Inflammatory macrophage treated with lipopolysaccharide for 1 hour (primary cell): ENCODE results near the gene NT5DC4.

Experiments used
- DNase-seq, 2 donors: peaks; one replicate each; pipeline ENCODE4 v3.0.0-alpha.2; 2020 to 2022

Gene NT5DC4

DNA sequence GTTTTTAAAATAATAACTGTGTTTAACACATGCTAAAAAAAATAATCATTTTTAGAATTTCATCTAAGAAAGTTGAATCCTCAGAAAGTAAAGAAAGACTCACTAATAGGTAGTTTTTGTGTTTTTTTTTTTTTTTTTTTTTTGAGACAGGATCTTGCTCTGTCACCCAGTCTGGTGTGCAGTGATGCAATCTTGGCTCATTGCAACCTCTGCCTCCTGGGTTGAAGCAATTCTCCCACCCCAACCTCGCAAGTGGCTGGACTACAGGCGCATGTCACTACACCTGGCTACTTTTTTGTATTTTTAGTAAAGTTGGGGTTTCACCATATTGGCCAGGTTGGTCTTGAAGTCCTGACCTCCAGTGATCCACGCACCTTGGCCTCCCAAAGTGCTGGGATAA lies 36.4 kb downstream of the NT5DC4 start:
- peak; percentile 41 to 64 for DNase-seq

DNA sequence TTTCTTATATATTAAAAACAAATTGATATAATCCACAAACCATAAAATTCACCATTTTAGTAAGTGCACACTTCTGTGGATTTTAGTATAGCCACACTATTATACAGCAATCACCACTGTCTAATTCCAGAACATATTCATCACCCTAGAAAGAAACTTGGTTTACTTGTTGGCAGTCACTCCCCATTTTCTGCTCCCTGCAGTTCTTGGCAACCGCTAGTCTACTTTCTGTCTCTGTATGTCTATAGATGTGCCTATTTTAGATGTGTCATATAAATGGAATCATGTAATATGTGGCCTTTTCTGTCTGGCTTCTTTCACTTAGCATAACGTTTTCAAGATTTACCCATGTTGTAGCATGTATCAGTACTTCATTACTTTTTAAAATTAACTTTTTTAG lies 37.9 kb downstream of the NT5DC4 start:
- no peak for DNase-seq

DNA sequence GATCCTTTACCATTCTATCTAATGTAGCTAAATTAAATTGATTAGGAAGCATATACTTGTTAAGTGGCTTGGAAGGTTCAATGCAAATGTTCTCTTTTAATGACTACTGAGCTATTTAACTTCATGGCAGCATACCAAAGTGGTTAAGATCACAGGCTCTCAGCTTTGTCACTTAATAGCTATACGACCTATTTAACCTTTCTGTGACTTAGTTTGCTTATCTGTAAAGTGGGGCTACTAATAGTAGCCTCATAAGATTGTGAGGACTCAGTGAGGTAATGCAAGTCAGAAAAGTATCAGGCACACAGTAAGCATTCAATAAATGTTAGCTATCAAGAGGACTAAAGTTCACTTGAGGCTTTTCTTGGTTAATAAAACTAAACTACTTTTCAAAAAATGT lies 39.3 kb downstream of the NT5DC4 start:
- no peak for DNase-seq

DNA sequence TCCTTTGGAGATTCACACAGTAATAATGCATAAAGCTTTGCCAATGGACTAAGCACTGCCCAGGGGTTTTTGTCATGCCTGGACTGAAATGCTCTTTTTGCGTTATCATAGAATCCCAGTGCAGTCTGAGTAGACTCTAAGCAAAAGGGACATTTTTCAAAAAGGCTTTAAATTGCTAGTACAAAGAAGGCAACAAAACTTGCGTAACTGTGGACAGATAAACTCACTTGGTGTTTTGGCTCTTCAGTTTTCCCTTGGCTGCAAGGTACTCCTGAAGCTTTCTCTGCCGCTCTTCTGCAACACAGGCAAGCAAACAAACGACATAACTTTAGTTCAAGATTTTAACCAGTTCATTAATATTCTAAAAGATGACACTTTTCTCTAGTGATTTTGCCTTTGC lies 41.5 kb downstream of the NT5DC4 start:
- no peak for DNase-seq

DNA sequence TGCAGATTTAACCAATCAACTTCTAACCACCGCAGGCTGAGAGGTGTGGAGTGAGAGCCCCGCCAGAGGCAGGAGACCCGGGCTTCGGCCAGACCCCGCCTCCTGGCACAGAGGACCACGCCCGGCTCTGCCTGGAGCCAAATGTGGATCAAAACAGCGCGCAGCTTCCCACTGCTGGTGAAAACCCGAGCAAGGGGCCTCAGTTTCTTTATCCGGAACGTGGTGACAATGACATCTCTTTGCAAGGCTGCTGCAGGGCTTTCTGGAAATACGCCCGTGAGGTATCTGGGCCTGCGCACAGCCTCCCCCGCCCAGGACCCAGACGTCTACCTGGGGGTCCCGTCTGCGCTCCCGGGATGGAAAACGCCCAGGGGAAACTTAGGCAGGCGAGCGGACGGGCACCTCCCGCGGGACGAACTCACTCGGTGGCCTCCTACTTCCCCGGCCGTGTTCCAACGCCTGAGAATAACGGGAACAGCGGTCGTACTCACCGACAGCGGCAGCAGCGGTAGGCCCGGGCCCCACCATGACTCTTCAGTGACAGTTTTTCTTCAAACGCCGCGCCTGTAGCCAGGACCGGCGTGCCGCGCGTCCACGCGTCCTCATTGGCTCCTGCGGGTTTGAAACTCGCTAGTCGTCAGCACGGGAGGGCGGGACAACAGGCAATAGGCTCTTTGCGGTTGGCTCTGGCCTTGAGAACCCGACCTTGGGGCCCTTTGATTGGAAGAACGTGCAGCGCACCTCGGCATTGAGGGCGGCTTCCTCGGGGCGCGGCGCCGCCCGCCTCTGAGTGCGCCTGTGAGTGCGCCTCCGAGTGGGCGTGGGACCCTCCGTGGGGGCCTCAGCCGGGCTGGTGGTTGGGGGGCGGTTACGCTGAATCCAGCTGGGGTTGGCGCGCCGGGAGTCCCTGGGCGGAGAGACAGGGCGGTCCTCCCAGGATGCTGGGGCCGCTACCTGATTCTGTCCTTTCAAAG lies 43.5 kb downstream of the NT5DC4 start, which contains the start of gene CKAP2L:
CKAP2L (minus strand) TSS at position 539 of the 974 bp plus-strand sequence; CDS start at position 528, 11 bp downstream.
- DNase-seq, result peak; percentile 97 to 98

DNA sequence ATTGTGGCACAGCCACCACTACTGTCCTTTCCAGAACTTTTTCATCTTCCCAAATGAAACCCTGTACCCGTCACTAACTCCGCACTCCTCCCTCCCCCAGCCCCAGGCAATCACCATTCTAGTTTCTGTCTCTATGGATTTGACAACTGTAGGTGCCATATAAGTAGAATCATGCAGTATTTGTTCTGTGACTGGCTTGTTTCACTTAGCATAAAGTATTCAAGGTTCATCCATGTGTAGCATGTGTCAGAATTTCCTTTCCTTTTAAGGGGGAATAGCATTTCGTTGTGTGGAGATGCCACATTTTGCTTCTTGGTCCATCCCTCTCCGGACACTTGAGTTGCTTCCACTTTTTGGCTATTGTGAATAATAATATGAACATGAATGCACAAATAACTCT lies 44.4 kb downstream of the NT5DC4 start:
- no peak for DNase-seq

DNA sequence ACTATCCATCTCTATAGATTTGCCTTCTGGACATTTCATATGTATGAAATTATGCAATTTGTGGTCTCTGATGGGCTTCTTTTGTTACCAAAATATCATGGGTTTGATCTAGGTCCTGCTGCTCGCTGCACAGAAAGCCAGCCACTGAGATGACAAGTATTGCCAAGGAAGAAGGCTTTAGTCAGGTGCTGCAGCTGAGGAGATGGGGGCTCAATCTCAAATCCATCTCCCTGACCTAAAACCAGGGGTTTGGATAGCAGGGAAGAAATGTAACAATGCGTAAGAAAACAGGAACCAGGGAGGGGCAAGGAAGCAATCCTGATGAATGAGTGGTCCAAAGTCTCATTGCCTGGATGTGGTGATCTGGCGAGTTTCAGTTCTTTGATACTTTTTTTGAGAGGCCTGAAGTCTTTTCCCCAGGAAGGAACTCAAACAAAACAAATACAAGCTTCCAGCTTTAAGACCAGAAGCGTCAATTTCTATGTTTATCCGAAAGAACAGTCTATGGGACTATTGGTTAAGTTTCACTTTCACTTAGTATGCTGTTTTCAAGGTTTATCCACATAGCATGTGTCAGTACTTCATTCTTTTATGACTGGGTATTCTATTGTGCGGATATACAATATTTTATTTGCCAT lies 47.0 kb downstream of the NT5DC4 start:
- peak in 1 of 2 donors; percentile 38 for DNase-seq

DNA sequence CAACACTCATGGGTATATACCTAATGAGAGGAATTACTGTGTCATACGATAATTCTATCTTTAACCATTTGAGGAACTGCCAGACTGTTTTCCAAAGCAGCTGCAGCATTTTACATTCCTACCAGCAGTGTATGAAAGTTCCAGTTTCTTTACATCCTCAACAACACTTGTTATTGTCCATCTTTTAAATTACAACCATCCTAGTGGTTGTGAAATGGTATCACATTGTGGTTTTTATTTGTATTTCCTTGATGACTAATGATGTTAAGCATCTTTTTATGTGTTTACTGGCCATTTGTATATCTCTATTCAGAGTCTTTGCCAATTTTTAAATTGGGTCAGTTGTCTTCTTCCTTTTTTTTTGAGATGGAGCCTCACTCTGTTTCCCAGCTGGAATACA lies 47.6 kb downstream of the NT5DC4 start:
- no peak for DNase-seq

DNA sequence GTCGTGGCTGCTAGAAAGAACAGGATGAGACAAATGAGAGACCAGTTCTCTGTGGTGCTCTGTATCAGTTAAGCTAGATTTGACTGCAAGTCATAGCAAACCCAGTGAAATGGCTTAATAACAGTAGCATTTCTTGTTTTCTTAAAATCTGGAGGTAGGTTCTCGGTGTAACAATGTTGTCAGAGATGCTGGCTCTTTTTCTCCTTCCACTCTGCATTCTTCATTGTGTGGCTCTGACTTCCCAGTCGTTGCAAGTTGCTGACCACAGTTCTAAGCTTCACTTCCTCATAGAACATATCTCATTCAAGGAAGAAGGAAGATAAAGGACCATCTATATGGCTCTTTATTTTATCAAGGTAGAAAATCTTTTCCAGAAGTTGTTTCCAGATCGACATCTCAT lies 51.5 kb downstream of the NT5DC4 start:
- DNase-seq, result peak in 1 of 2 donors; percentile 45

DNA sequence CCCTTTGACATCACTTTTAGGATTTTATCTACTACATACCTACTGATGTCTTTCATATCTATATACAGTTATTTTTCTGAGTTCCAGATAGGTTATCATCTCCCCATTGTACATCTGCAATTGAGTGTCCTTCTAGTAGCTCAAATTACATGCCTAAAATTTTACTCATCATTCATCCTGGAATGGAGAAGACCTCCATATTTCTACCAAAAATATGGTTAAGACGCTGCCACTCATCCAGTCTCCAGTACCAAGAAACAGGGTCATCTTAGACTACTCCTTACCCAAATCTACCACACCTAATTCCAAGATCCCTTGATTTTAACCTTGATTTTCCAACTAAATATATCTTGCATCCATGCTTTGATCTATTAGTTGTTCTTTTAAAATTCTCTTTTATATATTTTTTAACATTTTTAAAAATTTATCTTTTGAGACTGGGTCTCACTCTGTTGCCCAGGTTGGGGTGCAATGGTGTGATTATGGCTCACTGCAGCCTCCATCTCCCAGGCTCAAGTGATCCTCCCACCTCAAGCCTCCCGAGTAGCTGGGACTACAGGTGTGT lies 52.2 kb downstream of the NT5DC4 start:
- DNase-seq, result peak in 1 of 2 donors; percentile 36

DNA sequence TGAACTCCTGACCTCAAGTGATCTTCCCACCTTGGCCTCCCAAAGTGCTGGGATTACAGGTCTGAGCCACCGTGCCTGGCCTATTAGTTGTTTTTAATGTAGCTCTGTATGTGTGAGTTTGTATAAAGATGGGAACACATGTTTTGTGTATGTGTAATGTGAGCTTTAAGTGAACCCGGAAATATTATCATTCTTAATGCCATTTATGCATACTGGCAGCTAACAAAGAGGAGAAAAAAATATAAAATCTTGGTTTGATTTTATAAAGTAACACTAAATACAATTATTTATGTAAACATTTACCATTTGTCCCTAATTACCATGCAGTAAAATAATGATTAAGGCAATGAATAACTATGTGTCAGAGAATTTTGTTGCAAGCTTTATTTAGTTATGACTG lies 52.7 kb downstream of the NT5DC4 start:
- peak in 1 of 2 donors; percentile 59 for DNase-seq

DNA sequence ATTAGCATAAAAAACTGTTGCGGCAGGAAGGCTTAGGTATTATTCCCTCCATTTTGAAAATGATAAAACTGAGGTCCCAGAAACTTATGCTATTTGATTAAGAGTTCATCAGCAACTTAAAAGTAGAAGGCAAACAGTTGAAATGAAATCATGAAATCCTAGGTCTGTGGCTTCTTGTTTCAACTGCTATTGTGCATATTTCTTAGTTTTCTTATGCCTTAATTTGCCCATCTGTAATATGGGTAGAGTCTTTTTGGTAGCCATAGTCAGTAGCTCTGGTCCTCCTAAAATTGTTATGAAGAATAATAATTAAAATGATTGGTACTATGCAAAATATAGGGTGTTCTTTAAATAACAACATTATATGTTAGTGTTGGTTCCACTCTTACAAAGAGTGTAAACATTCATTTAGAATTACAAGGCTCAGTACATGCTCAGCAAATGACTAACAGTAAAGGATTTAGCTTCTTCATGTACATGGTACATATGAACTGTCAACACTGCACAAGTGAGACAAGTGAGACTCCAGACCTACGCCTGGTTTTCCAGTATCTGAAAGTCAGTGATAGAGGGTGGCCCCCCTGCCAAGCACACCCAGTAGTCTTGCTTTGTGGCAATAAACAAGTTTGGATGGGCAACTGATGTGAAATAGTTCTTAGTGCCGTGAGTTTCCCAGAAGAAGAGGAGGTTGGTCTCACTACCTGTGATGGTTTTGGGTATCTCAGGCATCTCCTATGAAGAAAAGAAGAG lies 53.9 kb downstream of the NT5DC4 start:
- peak in 1 of 2 donors; percentile 32 for DNase-seq

DNA sequence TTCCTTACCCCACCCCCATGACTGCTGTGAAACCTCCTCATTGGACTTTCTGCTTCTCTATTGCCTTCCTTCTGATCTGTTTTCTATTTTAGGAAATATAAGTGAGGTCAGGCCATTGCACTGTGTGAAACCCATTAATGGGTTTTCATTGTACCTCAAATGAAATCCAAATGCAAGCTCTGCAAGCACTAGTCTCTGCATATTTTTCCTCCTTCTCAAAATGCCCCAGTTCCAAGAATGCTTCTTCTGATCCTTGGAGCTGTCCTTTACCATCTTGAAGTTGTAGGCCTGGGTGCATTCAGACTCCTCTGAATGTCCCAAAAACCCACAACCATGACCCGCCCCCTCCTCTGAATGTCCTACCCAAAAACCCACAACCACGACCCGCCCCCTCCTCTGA lies 55.3 kb downstream of the NT5DC4 start:
- peak in 1 of 2 donors; percentile 48 for DNase-seq

DNA sequence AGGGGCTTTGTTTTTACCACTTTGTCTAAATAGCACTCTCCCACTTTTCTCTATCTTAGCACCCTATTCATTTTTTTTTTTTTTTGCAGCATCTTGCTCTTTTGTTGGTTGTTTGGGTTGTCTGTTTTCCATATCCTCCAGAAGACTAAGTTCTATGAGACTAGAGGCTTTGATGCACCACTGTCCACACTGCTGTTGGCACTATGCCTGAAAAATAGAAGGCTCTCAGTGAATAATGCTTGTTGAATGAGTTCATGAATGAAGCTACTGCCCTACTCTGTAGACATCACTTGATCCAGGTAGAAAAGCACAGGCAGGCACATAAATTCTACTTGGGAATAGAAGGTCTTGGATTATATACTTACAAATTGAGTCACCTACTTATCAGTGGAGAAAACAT lies 56.2 kb downstream of the NT5DC4 start:
- peak in 1 of 2 donors; percentile 23 for DNase-seq

DNA sequence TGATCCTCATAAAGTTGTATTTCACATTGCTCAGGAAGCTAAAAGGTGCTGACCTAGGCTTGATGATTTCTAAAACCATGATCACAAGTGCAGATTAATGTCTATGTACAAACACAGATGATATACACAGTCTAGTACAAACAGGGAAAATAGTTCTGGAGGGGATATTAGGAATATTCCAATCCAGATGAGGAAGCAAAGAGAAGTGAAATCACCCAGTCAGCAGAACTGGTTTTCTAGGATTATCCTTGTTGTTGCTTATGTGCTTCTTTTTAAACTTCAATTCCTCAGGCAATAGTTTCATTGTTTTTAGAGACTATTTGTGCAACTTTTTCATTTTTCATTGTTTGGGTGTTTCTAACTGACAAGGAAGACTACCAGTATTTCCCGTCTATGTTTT lies 58.8 kb downstream of the NT5DC4 start:
- peak in 1 of 2 donors; percentile 32 for DNase-seq

DNA sequence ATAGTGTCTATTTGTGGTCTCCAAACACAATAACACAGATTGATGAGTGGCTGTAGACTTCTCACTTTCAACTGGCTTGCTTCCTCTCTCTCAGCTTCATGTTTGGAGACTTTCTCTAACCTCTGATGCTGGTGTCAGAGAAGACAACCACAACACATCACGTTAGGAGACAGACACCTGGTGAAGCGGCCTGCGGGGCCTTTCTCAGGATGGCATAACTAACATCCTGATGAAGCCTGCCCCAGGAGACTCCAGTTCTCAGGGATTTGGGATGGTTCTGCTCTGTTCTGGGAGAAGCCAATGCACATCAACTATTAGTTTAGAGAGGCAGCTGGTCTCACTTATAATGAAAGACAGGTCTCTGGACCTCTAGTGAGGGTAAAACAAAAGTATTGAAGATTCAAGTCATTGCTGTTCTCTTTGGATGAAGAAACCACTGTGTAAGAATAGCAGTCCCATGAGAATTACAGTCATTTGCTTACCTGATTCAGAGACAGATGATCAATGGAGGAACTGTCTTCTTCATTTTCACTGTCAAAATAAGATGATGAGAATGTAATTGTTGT lies 61.5 kb downstream of the NT5DC4 start:
- peak in 1 of 2 donors; percentile 29 for DNase-seq

DNA sequence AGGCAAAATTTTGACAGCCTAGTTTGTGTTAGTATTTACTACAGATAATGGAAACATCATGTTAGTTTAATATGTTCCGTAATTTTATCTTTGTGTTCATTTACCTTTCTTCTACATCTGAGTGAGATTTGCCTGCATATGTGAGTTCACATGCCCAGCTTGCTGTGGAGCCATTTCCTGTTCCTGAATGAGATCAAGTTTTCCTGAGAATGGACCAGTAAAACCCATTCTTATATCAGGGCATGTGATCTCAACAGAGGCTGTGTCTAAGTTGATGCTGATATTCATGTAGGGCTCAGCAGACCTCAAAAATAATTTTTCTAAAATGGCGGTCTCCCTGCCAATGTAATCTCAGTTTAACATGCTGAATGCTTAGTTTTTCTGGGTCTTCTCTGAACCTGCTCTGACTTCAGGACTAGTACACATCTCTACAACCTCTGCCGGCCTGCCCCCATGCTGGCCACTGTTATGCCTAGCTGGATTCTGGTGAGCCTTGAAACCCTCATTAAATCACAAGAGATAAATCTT lies 62.4 kb downstream of the NT5DC4 start:
- peak in 1 of 2 donors; percentile 39 for DNase-seq

DNA sequence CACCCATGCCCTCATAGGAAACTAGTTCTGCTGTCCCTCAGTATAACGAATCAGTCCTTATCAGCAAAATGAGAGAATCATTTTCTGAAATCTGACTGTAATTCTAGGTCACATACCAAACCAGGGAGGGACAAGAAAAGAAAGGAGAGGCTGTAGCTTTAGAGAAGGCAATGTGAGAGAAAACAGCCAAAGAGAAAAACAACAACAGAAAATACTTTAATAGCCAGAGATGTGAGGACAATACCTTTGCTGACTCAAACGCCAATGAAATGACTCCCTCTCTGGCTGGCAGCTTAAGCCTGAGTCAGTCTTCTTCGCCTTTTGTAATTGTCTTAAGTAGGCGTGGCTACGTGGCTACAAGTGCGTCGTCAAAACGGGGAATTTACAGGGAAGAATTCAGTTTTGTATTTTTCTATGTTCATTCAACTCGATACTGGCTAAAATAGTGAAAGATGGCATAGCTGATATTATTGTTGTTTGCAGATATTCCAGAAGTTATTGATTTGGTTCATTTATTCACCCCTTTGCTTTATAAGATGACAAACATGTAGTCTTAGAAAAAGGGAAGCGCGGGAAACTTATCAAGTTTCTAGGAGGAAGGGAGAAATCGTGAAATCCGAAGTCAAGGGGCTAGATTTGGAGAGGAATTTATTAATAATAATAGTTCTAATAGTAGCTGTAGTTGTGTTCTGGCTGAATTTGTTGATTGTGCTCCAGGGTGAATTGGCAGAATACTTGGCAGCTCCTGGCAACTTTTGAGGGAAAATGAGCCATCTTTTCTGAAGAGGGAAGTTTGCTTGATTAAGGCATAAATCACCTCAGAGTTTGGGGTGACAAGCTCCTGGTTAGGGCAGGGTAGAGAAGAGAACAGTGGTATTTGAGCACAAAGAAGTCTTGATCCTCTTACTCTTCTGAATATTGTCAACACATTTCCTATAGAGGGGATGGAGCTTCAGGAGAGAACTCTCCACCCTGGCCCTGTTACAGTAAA lies 63.7 kb downstream of the NT5DC4 start, which contains the start of gene IL1A:
IL1A (minus strand) TSS at position 295 of the 991 bp plus-strand sequence. CDS start 723 bp downstream, outside the sequence.
- DNase-seq, result peak; percentile 88 to 97

DNA sequence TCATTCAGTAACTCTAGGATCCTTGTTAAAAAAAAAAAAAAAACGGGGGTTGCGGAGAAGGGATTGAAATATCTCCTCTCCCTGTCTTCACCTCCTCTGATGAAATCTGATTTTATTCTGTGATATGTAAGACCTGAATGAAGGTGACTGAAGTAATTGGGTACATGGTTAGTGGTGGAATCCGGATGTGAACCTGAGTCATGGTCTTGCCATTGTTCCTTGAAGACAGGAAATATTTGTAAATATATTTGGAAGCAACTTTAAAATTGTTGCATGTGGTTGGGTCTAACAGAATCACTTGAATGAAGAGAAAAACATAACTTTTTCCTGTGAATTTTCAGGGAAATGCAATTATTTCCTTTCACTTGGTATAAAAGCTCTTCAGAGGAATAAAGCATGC lies 66.5 kb downstream of the NT5DC4 start:
- DNase-seq, result no peak

DNA sequence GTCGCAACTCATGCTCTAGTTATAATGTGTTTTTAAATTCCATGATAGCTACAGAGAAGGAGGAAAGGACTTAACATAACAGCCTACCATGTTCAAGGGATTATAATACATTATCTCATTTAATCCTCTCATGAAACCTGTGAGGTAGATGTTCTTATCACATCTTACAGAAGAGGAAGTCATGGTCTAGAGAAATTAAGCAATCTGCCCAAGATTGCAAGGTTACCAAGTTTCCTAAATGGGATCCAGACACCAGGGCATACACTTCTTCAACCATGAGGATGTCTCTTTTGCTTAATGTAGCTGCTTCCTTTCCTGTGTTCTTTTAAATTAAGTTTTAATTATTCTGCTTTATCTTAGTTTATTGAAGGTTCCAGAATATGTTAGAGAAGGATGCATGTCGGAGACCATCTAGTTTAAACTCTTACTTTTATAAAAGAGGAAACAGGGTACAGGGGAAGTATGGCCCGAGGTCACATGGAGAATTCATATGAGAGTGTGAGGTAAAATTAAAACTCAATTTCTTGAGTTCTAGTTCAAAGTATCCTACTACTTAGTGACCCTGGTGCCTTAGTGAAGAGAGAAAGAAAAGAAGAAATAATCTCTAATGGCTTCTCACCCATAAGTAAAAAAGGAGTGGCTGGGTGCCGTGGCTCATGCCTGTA lies 67.0 kb downstream of the NT5DC4 start:
- DNase-seq, result peak; percentile 83 to 89
